Activated T-cell treated with anti-CD3 and anti-CD28 coated beads for 24 hours (primary cell): ENCODE results near the gene MGARP.
"Not testable (repeated sequence)": the region's sequence is repeated elsewhere in the genome, so short reads cannot be mapped to it uniquely, and the experiment has no call there.

Source experiments
- DNase-seq: peaks from one replicate; pipeline ENCODE4 v3.0.0-alpha.2; 2020; ENCODE audit warnings: low read depth

Gene MGARP

GRCh38 chr4:139279760-139280620, at the start of gene MGARP:
TSS of gene MGARP (minus strand) at chr4:139280225. CDS start at chr4:139280158, 67 bp downstream.
- no peak for DNase-seq

GRCh38 chr4:139329665-139330200, 49.7 kb upstream of the MGARP start:
- DNase-seq = no peak

DNA sequence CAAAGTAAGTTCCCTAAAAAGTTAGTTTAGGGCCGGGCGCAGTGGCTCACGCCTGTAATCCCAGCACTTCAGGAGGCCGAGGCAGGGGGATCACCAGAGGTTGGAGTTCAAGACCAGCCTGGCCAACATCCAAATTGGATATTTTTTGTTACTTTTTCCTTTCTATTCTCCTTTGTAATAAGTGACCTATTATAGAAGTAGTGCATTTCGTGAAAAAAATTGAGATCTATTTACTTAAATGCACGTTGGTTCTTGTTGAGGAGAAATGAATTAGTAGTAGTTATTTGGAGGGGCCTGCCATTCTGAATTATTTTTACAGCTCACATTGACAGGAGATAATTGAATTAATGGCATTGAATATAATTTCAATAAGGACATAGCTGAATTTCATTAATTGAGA, 44.6 kb upstream of the MGARP start:
- no peak for DNase-seq

GRCh38 chr4:139322541-139322940, 42.5 kb upstream of the MGARP start:
- not testable (repeated sequence) for DNase-seq

- DNase-seq = not testable (repeated sequence)
These were observed 42.0 kb upstream of the MGARP start for GRCh38 chr4:139322070-139322469.

DNA sequence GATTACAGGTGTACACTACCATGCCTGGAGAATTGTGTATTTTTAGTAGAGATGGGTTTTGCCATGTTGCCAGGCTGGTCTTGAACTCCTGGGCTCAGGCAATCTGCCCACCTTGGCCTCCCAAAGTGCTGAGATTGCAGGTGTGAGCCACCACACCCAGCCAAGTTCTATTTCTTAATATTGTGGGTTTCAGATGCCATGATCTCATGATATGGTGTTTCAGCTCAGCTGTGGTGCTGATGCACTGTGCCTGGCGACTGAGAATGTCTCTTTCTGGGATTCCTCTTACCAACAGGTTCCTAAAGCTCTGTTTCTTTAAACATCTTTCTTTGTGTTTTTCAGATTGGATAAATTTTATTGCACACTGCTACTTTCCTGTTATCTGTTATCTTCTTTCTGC, 39.5 kb upstream of the MGARP start:
- DNase-seq = no peak

- DNase-seq = no peak
These were observed 37.6 kb upstream of the MGARP start for GRCh38 chr4:139317635-139318034.

- no peak for DNase-seq
These were observed 36.7 kb upstream of the MGARP start for GRCh38 chr4:139316733-139317132.

DNA sequence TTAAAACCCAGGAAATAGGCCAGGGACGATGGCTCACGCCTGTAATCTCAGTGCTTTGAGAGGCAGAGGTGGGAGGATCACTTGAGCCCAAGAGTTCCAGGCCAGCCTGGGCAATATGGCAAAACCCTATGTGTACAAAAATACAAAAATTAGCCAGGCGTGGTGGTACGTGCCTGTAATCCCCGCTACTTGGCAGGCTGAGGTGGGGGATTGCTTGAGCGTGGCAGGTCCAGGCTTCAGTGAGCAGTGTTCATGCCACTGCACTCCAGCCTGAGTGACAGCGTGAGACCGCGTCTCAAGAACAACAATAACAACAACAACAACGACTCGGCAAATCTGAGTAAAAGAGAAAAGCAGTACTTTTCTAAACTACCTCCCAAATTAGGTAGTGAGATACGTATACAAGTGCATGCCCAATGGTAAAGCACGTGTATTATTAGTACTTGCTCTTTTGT, 35.2 kb upstream of the MGARP start:
- no peak for DNase-seq

DNA sequence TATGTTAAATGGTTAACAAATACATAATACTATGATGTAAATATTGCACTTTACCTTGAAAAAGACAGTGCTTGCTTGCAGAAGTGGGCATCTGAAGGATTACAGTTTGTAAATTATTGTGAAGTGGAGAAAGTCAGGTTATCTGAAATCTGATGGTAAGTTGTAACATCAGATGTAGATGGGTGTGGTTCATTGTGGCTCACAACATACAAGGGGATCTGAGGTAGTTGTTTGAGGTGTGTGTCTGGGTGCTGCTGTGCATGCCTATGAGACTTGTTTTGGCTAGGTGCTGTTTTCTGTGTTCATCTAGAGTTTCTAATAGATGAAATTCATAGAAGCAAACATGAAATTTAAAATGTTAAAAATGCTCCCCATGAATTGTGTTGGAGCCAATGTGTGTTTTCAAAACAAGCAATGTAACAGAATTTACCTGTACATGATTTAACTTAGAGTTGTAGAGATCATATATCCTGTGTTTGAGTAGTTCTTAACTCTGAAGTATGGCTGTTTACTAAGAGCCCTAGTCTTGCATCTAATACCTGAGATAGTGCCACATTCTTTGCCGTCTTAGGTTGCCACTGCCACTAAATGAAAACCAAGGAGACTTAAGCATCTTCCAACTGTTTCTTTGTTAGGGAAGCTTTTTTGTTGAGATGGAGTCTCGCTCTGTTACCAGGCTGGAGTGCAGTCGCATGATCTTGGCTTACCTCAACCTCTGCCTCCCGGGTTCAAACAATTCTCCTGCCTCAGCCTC, 34.2 kb upstream of the MGARP start:
- DNase-seq = no peak

DNA sequence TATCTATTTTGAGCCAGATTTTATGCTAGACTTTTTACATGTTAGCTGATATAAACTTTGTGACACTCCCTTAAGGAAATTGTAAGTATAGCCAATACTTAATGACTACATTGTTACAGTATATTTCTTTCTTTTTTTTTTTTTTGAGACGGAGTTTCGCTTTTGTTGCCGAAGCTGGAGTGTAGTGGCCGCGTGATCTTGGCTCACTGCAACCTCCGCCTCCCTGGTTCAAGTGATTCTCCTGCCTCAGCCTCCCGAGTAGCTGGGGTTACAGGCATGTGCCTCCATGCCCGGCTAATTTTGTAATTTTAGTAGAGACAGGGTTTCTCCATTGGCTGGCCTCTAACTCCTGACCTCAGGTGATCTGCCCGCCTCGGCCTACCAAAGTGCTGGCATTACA, 33.4 kb upstream of the MGARP start:
- DNase-seq = not testable (repeated sequence)

GRCh38 chr4:139312552-139313332, 32.7 kb upstream of the MGARP start:
- no peak for DNase-seq

DNA sequence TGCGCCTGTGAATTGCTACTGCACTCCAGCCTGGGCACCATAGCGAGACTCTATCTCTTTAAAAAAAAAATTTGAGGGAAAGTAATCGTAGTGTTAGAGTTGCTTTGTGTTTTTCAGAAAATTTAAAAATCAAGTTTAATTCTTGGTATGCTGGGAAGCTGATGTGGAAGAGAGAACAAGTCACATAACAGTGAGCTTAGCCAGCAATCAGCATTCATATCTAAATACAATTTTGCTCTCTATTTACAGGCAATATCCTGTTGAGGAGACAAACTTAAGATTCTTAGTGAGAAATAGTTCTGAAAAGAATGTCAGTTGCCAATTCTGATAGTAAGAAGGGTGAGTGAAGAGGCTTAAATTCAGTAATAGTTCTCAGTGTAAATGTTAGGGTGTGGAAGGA, 31.9 kb upstream of the MGARP start:
- DNase-seq = no peak

- DNase-seq = no peak
These were observed 24.9 kb upstream of the MGARP start for GRCh38 chr4:139304920-139305319.

- DNase-seq = peak; percentile 52
These were observed 22.0 kb upstream of the MGARP start, which contains the start of gene NDUFC1 for GRCh38 chr4:139301821-139302611. TSS of gene NDUFC1 (minus strand) at chr4:139302477. CDS start at chr4:139295798, 6,679 bp downstream.

- DNase-seq = peak; percentile 98
These were observed 21.2 kb upstream of the MGARP start, which contains the start of gene NAA15 for GRCh38 chr4:139301113-139301820. TSS of gene NAA15 (plus strand) at chr4:139301505. CDS start at chr4:139301778, 273 bp downstream.

GRCh38 chr4:139300431-139301112, 20.5 kb upstream of the MGARP start:
- DNase-seq = no peak

- DNase-seq = no peak
These were observed 19.5 kb upstream of the MGARP start for GRCh38 chr4:139299536-139299935.

GRCh38 chr4:139297001-139297410, 17.0 kb upstream of the MGARP start:
- no peak for DNase-seq

DNA sequence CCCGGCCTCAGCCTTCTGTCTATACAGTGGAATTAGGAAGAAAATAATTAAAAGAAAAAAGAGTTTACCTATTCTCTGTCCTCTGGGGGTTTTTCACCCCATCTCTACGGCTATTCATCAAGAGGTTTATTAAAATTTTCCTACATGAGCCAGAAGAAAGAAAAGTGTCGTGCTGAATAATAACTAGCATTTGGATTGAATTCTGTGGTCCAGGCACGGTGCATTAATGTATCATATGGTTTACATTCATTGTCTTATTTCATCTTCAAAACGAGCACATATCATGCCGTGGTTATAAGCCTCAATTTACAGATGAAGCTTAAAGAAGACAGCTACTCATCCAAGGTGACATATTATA, 15.9 kb upstream of the MGARP start:
- no peak for DNase-seq
